Activated naive CD4-positive, alpha-beta T cell treated with anti-CD3 and anti-CD28 coated beads for 36 hours (primary cell): ENCODE data around the gene SMIM12. TPM values are rescaled to one million over a fixed set of nuclear protein-coding genes. Genes with fewer than 3 reads are reported as not detected.

Experiments
- CTCF ChIA-PET: fragments of 350-600 bp; sonication (Branson Sonifier 250); formaldehyde crosslinking; loops from one replicate; lab custom pipeline; 2021; ENCODE audit warnings: antibody characterized with exemption; lab: Charles Lee
- DNase-seq: peaks from one replicate; pipeline ENCODE4 v3.0.0-alpha.2; 2020
- H3K27ac Mint-ChIP-seq: one replicate; pipeline ENCODE4 v1.8.0; 2021; ENCODE audit warnings: mild to moderate bottlenecking, mixed read lengths
- H3K27me3 Mint-ChIP-seq: one replicate; pipeline ENCODE4 v1.8.0; 2021; ENCODE audit warnings: low read depth, mixed read lengths
- H3K36me3 Mint-ChIP-seq: one replicate; pipeline ENCODE4 v1.8.0; 2021; ENCODE audit warnings: low read depth, mixed read lengths
- H3K4me1 Mint-ChIP-seq: one replicate; pipeline ENCODE4 v1.8.0; 2021; ENCODE audit warnings: low read depth, mixed read lengths
- H3K4me3 Mint-ChIP-seq: one replicate; pipeline ENCODE4 v1.8.0; 2021; ENCODE audit warnings: mild to moderate bottlenecking, moderate library complexity, mixed read lengths
- H3K9me3 Mint-ChIP-seq: one replicate; pipeline ENCODE4 v1.8.0; 2021; ENCODE audit warnings: mixed read lengths
- intact Hi-C: fragments of 100-400 bp; cut with micrococcal nuclease; formaldehyde crosslinking; loops from one replicate; pipeline ENCODE4 v1.15.1; 2023
- total RNA-seq, 2 experiments: library from RNA; stranded (reverse); gene quantifications; one replicate each; pipeline ENCODE4 v1.2.3, GENCODE V29; 2021

Gene SMIM12
- total RNA-seq, 2 experiments from 2014 or later = 37.6 to 38.6 TPM

DNA sequence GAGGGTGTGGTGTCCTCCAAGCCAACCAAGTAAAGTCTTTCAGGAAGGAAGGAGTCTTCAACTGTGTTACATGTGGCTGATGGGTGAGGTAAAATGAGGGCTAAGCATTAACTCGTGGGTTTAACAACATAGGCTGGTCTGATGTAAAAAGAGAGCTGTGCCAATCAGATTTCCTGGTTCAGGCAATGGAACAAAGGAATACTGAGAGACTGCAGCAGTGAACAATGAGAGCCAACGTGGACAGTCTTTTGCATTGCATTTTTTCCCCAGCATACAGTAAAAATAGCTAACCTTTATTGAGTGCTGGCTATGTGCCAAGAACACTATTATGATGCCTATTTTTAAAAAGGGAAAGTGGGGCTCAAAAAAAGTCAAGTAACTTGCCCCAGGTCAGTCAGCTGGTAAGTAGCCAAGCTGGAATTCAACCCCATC is 38.8 kb upstream of the SMIM12 start:
- no peaks in the 10 kb centered on the region for H3K36me3 Mint-ChIP-seq
- H3K4me1 Mint-ChIP-seq = no peaks in the 10 kb centered on the region
- peaks cover 1% of the 10 kb centered on the region for H3K9me3 Mint-ChIP-seq
- CTCF ChIA-PET = no interaction called here
- no peak overlapping the region for H3K27ac Mint-ChIP-seq
- intact Hi-C loops = no loop called here
- peaks cover 16% of the 10 kb centered on the region for H3K27me3 Mint-ChIP-seq
- H3K4me3 Mint-ChIP-seq = no peak overlapping the region
- DNase-seq = no peak

DNA sequence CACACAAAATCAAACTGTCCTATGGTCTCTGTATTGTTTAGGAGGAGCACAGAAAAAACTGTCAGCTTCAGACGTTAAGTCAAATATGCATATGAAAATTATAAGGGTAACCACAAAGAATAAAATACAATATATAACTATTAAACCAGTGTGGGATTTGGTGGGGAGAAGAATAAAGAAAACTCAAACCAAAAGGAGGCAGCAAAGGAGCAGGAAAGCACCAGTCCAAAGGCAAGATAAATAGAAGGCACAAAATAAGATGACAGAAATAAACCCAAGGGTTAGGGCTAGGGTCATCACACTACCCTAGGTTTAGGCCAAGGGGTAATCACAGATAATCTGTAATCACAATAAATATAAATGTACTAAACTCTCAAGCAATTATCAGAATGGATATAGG is 37.1 kb upstream of the SMIM12 start:
- H3K9me3 Mint-ChIP-seq = peaks cover 10% of the 10 kb centered on the region
- DNase-seq = no peak
- peaks cover 11% of the 10 kb centered on the region for H3K27me3 Mint-ChIP-seq
- intact Hi-C loops = no loop called here
- H3K4me1 Mint-ChIP-seq = no peaks in the 10 kb centered on the region
- CTCF ChIA-PET = interaction anchor here (0.6 to 0.7 kb wide), 2 partner anchors 357 to 534 kb away, joined by 3 read pairs; no protein-coding TSS in a partner anchor
- no peak overlapping the region for H3K27ac Mint-ChIP-seq
- H3K4me3 Mint-ChIP-seq = no peak overlapping the region
- peaks cover 4% of the 10 kb centered on the region for H3K36me3 Mint-ChIP-seq

DNA sequence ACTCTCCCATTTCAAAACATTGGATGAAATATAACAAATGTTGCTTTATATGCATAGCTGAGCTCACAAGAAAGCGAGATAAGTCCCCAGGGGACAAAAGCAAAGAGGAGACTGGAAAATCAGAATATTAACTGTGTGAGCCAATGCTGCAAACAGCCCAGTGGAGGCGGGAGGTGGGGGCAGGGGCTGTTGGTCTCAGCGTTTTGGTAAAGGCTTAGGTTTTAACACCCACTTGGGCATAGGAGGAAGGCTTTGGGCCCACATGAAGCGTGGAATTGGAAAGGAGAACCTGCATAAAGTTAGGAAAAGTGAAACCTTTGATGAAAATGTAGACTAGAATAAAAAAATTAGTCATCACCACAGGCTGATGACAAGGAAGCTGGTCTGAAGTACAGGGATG is 30.2 kb upstream of the SMIM12 start:
- peaks cover 5% of the 10 kb centered on the region for H3K4me1 Mint-ChIP-seq
- DNase-seq = no peak
- H3K4me3 Mint-ChIP-seq = no peak overlapping the region
- CTCF ChIA-PET = interaction anchor here (1.6 kb wide), 1 partner anchor 33 kb away, joined by 4 read pairs; no protein-coding TSS in a partner anchor
- H3K27me3 Mint-ChIP-seq = peaks cover 25% of the 10 kb centered on the region
- H3K27ac Mint-ChIP-seq = no peak overlapping the region
- intact Hi-C loops = no loop called here
- H3K36me3 Mint-ChIP-seq = peaks cover 4% of the 10 kb centered on the region
- H3K9me3 Mint-ChIP-seq = peaks cover 10% of the 10 kb centered on the region

GRCh38 chr1:34887593-34887992 is 28.0 kb upstream of the SMIM12 start:
- peaks cover 41% of the 10 kb centered on the region for H3K27me3 Mint-ChIP-seq

DNA sequence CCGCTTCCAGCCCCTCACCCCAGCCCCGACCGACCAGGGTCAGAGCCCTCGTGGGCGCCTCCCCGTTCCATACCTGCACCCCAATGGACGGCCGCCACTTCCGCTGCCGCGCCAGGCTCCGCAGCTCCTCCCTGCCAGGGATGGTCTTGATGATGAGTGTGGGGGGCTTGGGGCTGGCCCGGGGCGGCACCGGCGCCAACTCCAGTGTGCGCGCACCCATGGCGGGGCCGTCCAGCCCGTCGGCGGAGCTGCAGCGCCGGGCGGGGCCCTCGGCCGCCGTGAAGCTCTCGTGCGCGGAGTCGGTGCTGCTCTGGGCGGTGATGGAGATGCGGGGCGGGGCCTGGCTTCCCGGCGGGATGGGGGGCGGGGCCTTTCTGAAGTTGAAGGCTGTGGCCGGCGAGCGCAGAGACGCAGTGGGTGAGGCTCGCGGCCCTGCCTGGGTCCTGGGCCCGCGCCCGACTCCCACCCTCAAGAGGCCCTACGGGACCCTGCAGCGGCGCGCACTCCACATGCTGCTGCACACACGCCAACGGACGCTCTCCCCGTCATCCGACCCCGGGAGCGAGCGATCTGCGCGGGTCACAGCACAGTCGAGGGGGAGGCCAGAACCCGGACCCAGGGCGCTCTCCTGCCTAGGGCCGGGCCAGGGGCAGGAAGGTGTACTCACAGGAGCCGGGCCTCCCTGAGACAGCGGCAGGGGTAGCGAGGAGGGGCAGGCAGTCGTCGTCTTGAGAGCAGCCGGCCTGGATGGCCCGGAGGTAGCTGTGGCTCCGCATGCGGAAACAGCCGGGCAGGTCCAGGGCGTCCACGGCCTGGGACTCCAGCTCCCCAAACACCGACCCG is 26.1 kb upstream of the SMIM12 start:
- H3K27me3 Mint-ChIP-seq = peaks cover 42% of the 10 kb centered on the region
- CTCF ChIA-PET = interaction anchor here (1.2 kb wide), 1 partner anchor 26 kb away, joined by 3 read pairs; the partner anchor contains the start of gene SMIM12
- H3K36me3 Mint-ChIP-seq = no peaks in the 10 kb centered on the region
- H3K9me3 Mint-ChIP-seq = no peaks in the 10 kb centered on the region
- intact Hi-C loops = no loop called here
- H3K4me3 Mint-ChIP-seq = peak overlapping the region; percentile 62
- H3K27ac Mint-ChIP-seq = no peak overlapping the region
- DNase-seq = peak; percentile 68
- peaks cover 5% of the 10 kb centered on the region for H3K4me1 Mint-ChIP-seq

More at GRCh38 chr1:34887593-34887992, 28.0 kb upstream of the SMIM12 start:
- H3K36me3 Mint-ChIP-seq = peaks cover 4% of the 10 kb centered on the region
- CTCF ChIA-PET = no interaction called here
- peaks cover 6% of the 10 kb centered on the region for H3K9me3 Mint-ChIP-seq
- no peak overlapping the region for H3K4me3 Mint-ChIP-seq
- peaks cover 5% of the 10 kb centered on the region for H3K4me1 Mint-ChIP-seq
- intact Hi-C loops = no loop called here
- H3K27ac Mint-ChIP-seq = no peak overlapping the region
- DNase-seq = no peak

DNA sequence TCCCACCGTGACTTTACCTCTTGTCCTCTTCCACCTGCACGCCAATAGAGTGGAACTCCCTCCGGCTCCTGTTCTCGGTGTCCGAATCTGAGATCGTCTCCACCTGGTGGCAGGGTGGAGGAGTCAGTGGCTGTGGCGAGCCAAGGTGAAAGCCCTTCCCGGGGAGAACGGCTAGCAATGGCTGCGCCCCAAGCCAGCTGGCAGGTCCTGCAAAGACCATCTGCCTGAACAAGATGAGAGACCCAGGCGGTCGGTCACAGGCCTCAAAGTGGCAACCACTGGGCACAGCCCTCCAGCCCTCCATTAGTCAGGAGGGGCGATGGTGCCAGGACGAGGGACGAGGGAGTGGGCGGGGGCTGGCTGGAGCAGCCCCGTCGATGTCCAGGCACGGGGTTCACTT is 25.4 kb upstream of the SMIM12 start:
- intact Hi-C loops = no loop called here
- CTCF ChIA-PET = no interaction called here
- no peak for DNase-seq
- H3K36me3 Mint-ChIP-seq = no peaks in the 10 kb centered on the region
- H3K27ac Mint-ChIP-seq = no peak overlapping the region
- no peaks in the 10 kb centered on the region for H3K9me3 Mint-ChIP-seq
- H3K4me1 Mint-ChIP-seq = peaks cover 5% of the 10 kb centered on the region
- peaks cover 44% of the 10 kb centered on the region for H3K27me3 Mint-ChIP-seq
- peak overlapping the region; percentile 62 for H3K4me3 Mint-ChIP-seq

DNA sequence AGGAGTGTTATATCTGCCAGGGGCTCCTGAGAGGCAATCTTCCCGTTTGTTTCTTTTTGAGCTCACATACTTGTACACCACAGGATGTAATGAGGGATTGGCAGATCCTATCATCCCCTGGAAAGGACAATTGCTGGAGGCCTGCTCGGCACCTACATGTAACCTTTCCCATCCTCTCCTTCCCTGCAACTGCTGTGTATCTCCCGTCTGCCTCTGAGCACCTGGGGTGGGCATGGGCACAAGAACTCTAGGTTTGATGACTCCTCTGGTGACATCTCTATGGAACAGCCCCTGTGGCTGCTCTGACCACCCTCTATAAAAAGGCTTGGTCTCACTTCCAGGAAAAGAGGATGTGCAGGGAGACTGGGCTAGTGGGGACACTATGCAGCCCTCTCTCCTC is 25.0 kb upstream of the SMIM12 start:
- Mint-ChIP-seq H3K36me3 (no peaks in the 10 kb centered on the region), H3K4me3 (peak overlapping the region; percentile 62), H3K27ac (no peak overlapping the region), H3K9me3 (no peaks in the 10 kb centered on the region), H3K4me1 (peaks cover 5% of the 10 kb centered on the region), H3K27me3 (peaks cover 45% of the 10 kb centered on the region)
- no peak for DNase-seq
- intact Hi-C loops = no loop called here
- CTCF ChIA-PET = interaction anchor here (1.0 kb wide), 1 partner anchor 110 kb away, joined by 3 read pairs; no protein-coding TSS in a partner anchor

GRCh38 chr1:34879230-34879629 is 19.7 kb upstream of the SMIM12 start:
- intact Hi-C loops = no loop called here
- Mint-ChIP-seq H3K27me3 (peaks cover 30% of the 10 kb centered on the region), H3K4me3 (no peak overlapping the region), H3K36me3 (no peaks in the 10 kb centered on the region), H3K27ac (no peak overlapping the region), H3K4me1 (no peaks in the 10 kb centered on the region), H3K9me3 (no peaks in the 10 kb centered on the region)
- CTCF ChIA-PET = interaction anchor here (1.0 kb wide), 1 partner anchor 13 kb away, joined by 3 read pairs; no protein-coding TSS in a partner anchor
- DNase-seq = no peak

- Mint-ChIP-seq H3K9me3 (no peaks in the 10 kb centered on the region), H3K27me3 (peaks cover 34% of the 10 kb centered on the region), H3K27ac (no peak overlapping the region), H3K4me1 (peaks cover 6% of the 10 kb centered on the region), H3K36me3 (no peaks in the 10 kb centered on the region), H3K4me3 (no peak overlapping the region)
- DNase-seq = no peak
- intact Hi-C loops = no loop called here
- CTCF ChIA-PET = no interaction called here
These were observed 16.9 kb upstream of the SMIM12 start for GRCh38 chr1:34876406-34876805.

- CTCF ChIA-PET = no interaction called here
- Mint-ChIP-seq H3K36me3 (no peaks in the 10 kb centered on the region), H3K4me3 (no peak overlapping the region), H3K27ac (no peak overlapping the region), H3K9me3 (no peaks in the 10 kb centered on the region), H3K4me1 (peaks cover 15% of the 10 kb centered on the region), H3K27me3 (peaks cover 36% of the 10 kb centered on the region)
- no peak for DNase-seq
- intact Hi-C loops = no loop called here
These were observed 14.9 kb upstream of the SMIM12 start for GRCh38 chr1:34874296-34874952.

GRCh38 chr1:34872133-34872503 is 12.6 kb upstream of the SMIM12 start:
- no peak overlapping the region for H3K4me3 Mint-ChIP-seq
- H3K4me1 Mint-ChIP-seq = peaks cover 15% of the 10 kb centered on the region
- no peak for DNase-seq
- intact Hi-C loops = no loop called here
- no peaks in the 10 kb centered on the region for H3K9me3 Mint-ChIP-seq
- no peak overlapping the region for H3K27ac Mint-ChIP-seq
- CTCF ChIA-PET = interaction anchor here (1.1 to 1.6 kb wide), 2 partner anchors 12 to 86 kb away, joined by 3 to 5 read pairs; no protein-coding TSS in a partner anchor
- peaks cover 31% of the 10 kb centered on the region for H3K27me3 Mint-ChIP-seq
- no peaks in the 10 kb centered on the region for H3K36me3 Mint-ChIP-seq

GRCh38 chr1:34871443-34872132 is 12.0 kb upstream of the SMIM12 start:
- CTCF ChIA-PET = interaction anchor here (1.1 to 1.6 kb wide), 3 partner anchors 11 to 85 kb away, joined by 3 to 5 read pairs (median 4); no protein-coding TSS in a partner anchor
- H3K4me3 Mint-ChIP-seq = no peak overlapping the region
- intact Hi-C loops = no loop called here

More at GRCh38 chr1:34871443-34872132, 12.0 kb upstream of the SMIM12 start:
- Mint-ChIP-seq H3K4me1 (peaks cover 15% of the 10 kb centered on the region), H3K27me3 (peaks cover 26% of the 10 kb centered on the region), H3K9me3 (no peaks in the 10 kb centered on the region), H3K36me3 (no peaks in the 10 kb centered on the region), H3K27ac (no peak overlapping the region)
- no peak for DNase-seq
